ENCODE data around the gene GPATCH2L.
A peak's percentile ranks its signal among the peaks of the same experiment; 100 is the strongest.

Gene GPATCH2L

DNA sequence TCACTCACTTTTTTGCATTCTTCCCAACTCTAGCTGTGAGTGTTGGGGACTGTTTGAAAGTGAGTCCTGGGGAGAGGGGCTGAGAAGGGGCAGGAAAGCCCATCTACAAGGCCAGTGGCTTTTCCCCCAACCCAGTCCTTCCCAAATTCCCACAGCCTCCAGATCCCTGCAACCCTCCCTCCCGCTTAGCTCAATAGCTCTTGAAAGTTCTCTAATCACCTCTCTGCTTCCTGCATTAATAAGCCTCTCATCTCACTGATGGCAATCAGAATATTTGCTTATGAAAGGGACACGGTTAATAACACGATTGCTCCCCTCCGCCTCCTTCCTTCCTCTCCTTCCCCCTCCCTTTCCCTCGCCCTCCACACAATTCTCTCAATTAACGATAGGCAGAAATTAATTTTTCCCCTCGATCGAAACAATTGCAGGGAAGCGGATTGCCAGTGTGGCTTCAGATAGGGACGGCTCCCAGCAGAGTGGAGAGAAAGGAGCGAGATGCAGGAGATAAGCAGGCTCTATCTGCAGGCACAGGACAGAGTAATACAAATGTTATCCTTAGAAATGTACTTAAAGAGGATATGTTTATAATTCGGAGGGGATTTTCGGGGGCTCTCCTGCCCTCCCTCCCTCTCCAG is 15.1 kb upstream of the GPATCH2L start:
- DNase-seq = no peak

DNA sequence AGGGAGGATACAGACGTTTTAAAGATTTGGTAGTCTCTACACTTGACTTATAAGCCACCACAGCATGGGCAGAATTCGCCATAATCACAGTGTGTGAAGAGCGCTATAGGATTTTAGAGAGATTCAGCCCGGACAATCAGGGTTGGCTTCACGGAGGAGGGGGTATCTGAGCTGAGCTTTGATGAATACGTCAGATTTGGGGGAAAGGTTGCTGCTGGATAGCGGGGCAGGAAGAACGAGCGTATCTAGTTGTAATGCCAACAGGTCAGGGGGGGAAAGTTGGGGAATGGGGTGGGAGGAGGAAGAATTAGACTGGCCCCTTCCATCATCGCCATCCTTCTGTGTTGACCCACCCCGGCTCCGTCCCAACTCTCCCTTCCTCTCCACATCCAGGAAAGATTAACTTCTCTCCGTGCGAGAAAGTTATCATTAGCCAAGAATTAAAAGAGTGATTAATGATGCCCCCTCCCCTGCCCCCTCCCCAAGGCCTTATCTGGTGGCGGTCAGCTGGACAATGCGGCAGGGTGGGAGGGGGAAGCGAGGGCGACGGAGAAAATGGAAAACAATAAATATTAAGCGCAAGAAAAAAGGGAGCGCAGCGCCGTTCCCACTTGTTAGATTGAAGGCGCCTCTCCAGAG is 13.5 kb upstream of the GPATCH2L start:
- DNase-seq = no peak

DNA sequence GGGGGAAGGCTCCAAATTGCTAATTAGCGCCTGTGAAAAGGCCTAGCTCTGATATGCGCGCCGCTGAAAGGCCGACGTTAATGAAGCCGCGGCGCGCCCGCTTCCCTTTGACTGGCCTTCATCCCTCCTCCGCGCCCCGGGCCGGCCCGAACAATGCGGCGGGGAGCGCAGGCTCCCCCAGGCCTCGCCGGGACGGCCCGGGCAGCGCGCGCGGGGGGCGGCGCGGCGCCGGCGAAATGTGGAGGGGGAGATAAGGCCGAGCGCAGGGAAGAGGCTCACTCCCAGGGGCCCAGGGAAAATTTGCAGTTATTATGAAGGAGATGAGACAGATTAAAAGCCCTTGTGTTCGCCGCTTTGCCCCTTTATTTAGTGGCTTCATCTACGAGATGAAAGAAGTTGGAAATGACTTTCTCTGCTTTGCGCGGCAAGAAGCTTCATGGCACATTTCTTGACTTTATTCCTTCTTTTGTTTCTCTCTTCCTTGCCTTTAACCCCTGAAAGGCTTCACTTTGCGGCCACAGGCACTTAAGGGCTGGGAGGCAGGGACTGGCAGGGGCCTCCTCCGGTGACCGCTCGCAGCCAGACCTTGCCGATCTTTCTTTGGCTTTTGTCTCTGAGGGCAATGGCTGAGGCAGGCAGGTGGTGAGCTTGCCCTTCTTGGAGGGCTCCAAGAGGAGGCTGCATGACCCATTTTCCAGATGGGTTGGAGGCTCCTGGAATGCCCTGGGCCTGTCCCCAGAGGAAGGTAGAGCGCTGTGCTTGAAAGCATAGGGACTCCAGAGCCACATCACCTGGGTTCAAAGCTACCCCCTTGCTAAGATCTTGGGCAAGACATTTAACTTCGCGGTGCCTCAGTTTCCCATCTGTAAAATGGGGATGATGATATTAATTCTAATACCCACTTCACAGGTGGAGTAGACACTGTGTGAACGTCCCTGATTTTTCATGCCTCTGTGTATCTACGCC is 12.7 kb upstream of the GPATCH2L start:
- DNase-seq = no peak

DNA sequence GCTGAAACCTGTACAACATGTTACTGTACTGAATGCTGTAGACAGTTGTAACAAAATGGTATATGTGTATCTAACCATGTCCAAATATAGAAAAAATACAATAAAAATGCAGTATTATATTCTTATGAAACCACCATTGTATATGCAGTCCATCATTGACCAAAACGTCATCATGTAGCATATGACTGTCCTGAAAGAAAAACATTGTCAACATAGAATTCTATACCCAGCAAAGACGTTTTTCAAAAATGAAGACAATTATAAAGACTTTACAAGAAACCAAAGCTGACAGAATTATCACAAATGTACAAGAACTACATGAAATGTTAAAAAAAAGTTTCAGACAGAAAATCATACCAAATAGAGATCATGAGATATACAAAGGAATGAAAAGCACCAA is 8.1 kb upstream of the GPATCH2L start:
- DNase-seq = no peak

DNA sequence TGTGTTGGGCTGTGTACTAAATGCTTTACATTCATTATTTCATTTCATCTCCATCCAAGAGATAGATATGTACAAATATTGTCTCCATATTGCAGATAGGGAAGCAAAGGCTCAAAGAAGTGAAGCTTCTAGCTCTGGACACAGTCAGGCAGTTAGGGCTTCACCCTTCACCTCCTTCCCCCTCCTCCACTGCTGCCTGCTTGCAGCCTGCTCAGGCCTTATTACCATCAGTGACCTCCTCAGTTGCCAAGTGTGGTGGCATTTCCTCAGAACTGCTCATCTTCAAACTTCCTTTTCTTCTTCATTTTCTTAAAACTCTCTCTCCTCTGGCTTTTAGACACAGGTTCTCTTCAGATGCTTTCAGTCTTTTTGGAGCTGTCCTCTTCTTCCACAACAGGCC is 4.7 kb upstream of the GPATCH2L start:
- DNase-seq = no peak

DNA sequence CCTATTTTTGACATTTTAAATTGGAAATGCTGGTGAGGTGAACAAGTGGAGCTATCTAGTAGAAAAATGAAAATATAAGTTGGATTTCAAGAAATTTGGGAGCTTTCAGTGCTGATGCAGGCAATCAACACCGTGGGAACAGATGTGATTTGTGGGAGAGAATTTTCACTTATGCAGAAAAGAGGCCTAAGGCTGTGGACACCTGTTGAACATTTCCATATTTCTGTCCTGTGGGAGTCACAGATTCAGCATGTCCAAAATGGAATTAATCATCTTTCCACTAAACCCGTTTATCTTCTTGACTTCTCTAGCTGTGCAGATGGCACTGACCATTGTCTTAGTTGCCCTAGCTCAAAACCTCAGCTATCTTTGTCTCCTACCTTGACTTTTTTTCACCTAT is 2.5 kb upstream of the GPATCH2L start:
- no peak for DNase-seq

DNA sequence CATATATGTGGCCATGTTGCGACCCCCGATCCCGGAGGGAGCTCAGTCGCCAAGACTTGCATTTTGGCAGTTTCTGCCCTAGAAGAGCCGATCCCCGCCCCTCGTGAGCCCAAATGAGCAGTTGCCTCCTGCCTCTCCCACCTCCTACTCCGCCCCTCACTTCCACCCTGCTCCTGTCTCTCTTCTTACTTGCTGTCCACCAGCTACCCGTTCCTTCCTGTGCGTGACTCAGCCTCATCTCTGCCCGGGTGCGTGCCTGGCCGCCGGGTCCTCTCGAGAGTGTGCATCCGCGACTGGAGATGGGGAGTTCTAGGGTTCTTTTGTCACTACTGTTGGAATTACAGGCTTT is 585 bp downstream of the GPATCH2L start:
- DNase-seq = peak; percentile 20

DNA sequence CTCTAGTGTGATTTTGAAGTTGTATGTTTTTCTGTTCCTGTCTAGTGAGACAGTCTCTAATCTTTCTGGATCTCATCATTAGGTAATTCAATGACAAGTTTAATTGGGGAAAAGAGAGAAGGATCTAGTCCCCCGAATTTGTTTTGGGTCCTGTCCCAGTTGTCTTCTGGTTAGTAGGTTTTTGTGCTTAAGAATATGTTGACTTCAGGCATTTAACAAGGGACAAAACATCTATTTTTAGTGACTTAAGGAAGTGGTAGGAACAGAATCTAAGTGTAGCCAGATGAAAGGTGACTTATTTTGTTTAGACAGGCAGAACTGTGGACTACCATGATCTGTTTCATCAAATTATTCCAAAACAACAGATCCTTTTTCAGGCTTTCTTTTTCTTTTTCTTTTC is 2.2 kb downstream of the GPATCH2L start:
- no peak for DNase-seq

DNA sequence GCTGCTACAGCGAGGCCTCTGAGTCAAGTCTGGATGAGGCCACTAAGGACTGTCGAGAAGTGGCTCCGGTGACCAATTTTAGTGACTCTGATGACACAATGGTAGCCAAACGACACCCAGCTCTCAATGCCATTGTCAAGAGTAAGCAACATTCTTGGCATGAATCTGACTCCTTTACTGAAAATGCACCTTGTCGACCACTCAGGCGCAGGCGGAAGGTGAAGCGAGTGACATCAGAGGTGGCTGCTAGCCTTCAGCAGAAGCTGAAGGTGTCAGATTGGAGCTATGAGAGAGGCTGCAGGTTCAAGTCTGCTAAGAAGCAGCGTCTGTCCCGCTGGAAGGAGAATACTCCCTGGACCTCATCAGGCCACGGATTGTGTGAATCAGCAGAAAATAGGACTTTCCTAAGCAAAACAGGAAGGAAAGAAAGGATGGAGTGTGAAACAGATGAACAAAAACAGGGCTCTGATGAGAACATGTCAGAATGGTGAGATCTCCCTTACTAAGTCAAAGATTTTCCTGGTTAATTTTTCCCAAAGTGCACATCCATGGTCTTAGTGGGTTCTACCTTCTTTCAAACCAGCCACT is 2.9 kb downstream of the GPATCH2L start:
- no peak for DNase-seq

DNA sequence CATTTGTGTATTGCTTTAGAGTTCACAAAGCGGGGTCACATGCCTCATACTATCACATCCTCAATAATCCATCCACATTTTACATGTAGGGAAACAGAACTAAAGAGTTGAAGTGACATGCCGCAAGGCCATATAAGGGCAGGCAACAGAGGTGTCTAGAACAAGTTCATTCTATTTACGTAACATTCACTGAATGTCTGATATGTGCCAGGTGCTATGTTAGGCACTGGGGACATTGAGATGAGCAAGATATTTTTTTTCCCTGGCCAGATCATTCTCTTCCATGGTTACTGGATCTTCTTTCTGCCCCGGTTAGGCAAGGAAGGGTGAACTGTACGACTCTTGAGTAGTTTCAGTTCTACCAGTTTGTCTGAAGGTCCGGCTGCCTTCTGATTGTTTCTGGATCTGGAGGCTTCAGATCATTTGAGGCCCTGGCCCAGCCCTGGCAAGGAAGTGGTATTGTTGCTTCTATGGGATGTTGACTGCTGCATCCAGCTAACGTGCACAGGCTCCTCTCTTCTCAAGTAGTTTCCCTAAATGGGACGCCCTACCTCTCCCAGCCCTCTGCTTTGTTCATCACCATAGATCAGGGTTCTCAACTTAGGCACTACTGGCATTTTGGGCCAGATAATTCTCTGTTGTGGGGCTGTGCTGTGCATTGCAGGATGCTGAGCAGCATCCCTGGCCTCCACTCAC is 12.1 kb downstream of the GPATCH2L start:
- no peak for DNase-seq

DNA sequence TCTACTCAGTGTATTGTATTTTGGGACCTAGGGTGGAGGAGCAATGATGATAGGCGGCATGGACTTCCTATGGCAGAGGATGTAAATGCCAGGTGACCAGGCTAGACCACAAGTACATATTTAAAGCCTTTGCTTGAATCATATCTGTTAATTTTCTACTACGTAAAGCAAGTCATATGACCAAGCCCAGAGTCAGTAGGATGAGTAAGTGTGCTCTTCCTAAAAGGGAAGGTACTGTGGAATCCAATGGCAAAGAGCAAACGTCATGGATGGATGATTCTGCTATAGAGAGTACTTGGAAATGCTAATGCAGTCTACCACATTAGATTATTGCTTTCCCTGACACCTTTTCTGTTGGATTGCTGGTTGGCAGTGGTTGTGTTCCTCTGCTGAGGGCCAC is 16.8 kb downstream of the GPATCH2L start:
- DNase-seq = no peak

DNA sequence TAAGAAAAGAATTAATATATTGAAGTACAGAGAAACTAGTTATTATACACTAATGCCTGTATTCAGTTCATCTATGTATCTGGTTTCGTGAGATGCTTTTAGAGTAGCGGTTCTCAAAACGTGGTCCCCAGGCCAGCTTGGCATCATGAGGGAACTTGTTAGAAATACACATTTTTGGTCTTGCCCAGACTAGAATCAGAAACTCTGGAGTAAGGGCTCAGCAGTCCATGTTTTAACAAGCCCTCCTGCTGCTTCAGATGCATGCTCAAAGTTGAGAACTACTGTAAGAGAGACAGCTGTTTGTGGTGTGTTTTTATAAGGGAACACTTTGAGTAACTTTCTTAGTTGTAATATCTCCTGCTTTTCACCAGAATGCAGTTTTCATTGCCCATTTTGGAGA is 18.1 kb downstream of the GPATCH2L start:
- no peak for DNase-seq

DNA sequence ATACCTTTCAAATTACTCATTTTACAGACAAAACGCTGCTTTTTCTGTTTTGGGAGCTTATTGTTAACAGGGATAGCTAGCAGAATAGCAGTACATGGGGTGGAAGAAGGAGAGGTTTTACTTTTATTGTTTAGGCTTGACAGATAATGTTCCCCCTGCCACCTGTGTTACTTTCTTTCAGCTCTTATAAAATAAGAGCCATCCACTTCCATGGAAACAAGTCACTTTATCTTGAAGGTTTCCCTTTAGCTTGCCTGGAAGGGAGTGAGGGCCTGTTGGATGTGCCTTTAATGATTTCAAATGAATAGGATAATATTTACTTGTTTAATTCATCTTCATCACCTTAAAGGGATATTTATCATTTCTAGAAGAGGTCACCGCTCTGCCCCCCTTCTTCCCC is 23.3 kb downstream of the GPATCH2L start:
- no peak for DNase-seq

DNA sequence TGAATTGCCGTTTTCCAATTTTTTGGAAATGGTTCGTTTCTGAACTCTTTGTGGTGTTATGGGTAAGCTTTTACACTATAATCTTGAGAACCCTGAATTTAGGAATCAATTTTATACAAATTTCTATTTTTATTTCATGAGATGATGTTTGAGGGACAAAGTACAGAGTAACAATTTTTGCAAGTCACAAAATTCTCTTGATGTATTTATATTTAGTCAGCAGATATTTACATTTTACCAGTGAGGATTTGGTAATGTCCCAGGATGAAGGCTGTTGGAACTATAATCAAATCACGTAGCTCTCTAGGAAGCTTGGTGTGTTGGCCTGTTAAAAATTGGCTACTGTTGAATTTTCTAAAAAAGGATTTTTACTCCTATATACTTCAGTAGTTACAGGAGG is 24.2 kb downstream of the GPATCH2L start:
- DNase-seq = no peak

DNA sequence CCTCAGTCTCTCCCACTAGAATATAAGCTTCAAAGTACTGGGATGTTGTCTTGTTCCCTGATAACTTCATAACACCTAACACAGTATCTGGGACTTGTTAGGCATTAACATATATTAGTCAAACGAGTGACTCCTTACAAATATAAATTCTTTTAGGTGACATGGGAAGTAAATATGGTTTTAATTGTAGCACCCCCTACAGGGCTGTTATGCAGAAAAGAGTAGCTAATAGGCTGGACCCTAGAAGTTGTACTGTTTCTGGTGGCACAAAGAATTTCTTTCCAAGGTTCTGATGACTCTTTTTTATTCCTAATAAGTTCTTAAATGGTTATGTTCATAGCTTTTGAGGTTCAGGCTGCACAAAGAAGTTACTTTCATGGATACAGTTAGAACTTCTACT is 29.8 kb downstream of the GPATCH2L start:
- DNase-seq = no peak

DNA sequence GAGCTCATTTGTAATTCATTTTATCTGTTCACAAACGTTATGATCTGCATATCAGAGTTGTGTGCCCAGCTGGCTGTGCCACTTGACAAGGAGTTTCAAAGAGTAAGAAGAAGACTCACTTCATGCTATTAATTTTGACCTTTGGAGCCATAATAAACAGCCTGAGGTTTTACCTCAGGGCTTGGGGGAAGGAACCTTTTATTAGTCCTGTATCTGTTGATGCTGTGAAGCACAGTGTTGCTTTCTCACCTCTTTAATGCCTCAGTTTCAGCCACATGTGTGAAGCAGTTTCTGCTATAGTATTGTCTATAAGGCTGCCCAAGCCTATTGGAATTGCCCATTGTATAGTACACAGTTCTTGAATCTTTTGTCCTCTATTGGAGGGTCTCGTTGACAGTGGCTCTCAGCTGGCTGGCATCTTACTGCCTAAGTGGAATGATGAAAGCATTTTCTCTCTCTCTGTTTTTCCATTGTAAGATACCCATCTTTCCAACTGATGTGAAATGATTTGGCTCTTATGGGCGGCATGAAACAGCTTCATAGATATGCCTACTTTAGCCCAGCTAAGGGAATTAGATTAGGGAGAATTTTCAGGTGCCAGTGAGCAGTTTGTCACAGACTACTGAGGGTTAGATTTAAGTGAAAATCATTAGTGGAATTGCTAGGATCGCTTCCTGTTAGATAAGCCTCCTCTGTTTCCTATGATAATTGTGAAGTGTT is 34.7 kb downstream of the GPATCH2L start:
- DNase-seq = no peak

DNA sequence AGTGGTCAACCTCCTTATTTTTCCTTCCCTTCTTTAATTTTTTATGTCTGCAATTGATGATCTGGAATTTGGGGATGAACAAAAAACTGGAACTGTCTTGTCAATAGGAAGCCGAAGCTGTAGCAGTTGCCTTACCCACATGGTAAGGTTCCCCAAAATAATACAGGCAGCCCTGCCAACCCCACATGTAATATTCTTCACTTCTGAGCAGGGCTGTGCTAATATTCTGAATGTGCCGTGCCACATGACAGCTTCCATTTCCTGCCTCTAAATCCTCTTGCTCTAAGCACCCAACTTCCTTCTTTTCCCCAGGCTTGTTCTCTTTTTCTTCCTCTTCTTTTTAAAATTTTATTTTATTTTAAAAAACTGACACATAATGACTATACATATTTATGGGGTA is 39.6 kb downstream of the GPATCH2L start:
- DNase-seq = no peak

DNA sequence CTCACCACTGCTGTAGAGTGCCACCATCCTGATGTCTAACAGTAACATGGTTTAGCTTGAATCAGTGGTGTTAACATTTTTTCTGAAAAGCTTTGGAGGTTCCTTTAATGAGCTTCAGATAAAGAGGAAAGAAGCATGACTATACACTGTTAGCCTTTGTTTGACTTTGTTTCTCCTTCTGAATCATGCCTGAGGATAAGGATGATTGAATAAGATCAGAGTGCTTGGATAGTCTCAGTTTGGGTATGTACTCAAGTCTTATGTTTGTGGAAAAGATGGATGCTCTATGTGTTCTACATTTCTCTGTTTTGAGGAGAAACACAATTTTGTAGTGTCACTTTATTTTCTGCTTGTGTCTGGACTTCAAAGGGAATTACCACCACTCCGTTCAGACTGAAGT is 42.0 kb downstream of the GPATCH2L start:
- DNase-seq = no peak

DNA sequence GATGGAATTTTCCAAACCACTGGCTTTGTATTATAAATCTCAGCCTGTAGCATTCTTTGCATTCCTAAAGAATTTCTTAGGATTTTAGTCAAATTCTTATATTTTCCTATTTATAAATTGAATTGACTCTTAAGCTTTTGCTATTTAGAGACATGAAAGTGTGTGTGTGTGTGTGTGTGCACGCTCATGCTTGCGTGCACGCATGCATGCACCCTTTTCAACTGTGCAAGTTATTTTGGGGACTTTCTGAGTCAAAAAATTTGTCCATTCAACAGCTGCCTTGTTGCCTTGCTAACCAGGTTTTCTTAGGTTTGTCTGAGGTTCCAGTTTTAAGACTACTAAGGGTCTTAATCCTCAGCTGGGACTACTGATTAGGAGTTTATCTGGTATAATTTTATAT is 42.6 kb downstream of the GPATCH2L start:
- DNase-seq = no peak

DNA sequence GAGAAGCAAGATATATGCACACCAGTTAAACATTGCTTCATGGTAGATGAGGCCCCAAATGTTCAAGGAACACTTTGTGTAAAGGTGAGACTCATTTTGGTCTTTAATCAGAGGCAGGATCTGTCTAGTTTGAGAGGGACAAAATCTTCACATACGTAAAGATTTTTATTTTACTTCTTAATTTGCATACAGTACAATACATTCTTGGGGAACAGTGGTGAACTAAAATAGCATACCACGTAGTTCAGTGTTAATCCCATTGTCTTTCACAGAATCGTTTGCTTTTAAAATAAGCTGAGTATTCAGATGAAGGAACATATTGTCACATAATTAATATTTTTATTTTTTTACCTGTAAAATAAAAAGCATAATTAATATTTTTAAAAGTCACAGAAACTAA is 43.3 kb downstream of the GPATCH2L start:
- DNase-seq = no peak

DNA sequence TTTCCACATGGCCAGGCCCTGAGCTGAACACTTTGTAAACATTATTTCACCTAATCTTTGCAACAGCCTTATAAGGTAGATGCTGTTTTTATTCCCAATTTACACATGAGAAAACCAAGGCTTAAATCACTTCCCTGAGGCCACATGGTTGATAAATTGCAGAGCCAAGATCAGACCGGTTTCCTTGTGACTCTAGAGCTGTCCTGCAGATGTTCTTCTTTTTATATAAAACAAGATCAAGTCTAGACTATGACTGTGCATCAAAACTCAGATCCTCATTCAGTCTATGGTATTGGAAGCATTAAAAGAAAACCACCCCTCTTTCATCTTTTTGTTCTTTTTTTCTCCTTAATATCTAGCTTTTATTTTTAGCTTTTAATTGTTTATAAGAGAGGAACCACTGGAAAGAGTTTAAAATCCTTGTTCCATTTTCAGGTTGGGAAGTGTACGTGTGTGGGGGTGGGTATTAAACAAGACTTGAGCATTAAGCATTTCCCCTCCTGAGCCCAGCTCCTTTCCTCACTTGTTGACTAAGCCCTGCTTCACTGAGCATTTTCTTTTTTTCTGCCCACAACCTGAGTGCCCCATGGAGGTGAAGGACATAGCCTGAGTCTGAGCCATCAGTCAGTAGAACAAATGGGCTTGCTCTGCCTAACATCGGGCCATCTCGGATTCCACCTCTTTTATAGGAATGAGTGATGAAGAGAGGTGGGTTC is 45.4 kb downstream of the GPATCH2L start:
- no peak for DNase-seq

DNA sequence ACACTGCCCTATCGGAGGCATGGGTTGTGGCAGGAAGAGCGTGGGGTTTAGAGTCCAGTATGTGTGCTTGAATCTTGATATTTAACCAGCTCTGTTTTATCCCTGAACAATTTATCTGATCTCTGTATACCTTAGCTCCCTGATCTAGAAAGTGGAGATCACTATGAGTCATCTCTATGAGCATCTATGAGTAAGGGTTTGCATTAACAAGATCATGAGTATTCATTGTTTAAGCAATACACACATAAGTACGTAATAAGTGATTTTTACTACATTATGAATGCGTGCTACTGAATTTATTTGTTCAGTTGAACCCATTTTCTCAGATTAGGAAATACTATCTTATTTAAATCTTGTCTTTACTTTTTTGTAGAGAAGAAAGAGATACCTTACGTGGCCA is 49.4 kb downstream of the GPATCH2L start:
- DNase-seq = no peak
